DOHH2 (cell line): ENCODE results near the gene TCN2.

Source experiments
- H3F3A ChIP-seq: fragments of 200-600 bp; sonication (generic), shearing (Covaris generic); 2 replicates; pipeline ENCODE4 v1.6.0; 2016; ENCODE audit warnings: antibody characterized with exemption, mild to moderate bottlenecking; ENCODE audit not compliant: control insufficient read depth, insufficient read depth
- H3K27ac ChIP-seq: fragments of 200-600 bp; sonication (generic); 2 replicates; pipeline ENCODE4 v1.5.1; 2014; ENCODE audit warnings: low read depth, mild to moderate bottlenecking, low read length, moderate library complexity
- H3K27me3 ChIP-seq: fragments of 200-600 bp; sonication (generic); 2 replicates; pipeline ENCODE4 v1.6.1; 2014; ENCODE audit warnings: mild to moderate bottlenecking, low read length, mixed read lengths; ENCODE audit not compliant: control insufficient read depth
- H3K36me3 ChIP-seq: fragments of 200-600 bp; sonication (generic); 2 replicates; pipeline ENCODE4 v1.6.1; 2014; ENCODE audit warnings: mild to moderate bottlenecking, low read length, moderate library complexity, mixed read lengths; ENCODE audit not compliant: control insufficient read depth
- H3K4me1 ChIP-seq: fragments of 200-600 bp; sonication (generic); 2 replicates; pipeline ENCODE4 v1.6.1; 2014; ENCODE audit warnings: mild to moderate bottlenecking, low read length, mixed read lengths; ENCODE audit not compliant: control insufficient read depth
- H3K4me2 ChIP-seq: fragments of 200-600 bp; sonication (generic); 2 replicates; pipeline ENCODE4 v1.6.0; 2014; ENCODE audit warnings: mild to moderate bottlenecking, low read length, moderate library complexity
- H3K4me3 ChIP-seq: fragments of 200-600 bp; sonication (generic); 2 replicates; pipeline ENCODE4 v1.5.1; 2014; ENCODE audit warnings: mild to moderate bottlenecking, low read length, mixed read lengths
- H3K79me2 ChIP-seq: fragments of 200-600 bp; sonication (generic); 2 replicates; pipeline ENCODE4 v1.6.1; 2014; ENCODE audit warnings: mild to moderate bottlenecking, low read length, mixed read lengths; ENCODE audit not compliant: control insufficient read depth
- H3K9me2 ChIP-seq: fragments of 200-600 bp; sonication (generic); replicated peaks from 2 replicates; pipeline ENCODE4 v1.6.1; 2014; ENCODE audit warnings: mild to moderate bottlenecking, low read length, mixed read lengths; ENCODE audit not compliant: control insufficient read depth
- H3K9me3 ChIP-seq: fragments of 200-600 bp; sonication (generic); 2 replicates; pipeline ENCODE4 v1.6.1; 2014; ENCODE audit warnings: antibody characterized with exemption, low read length, mixed read lengths; ENCODE audit not compliant: control insufficient read depth, insufficient read depth
- H4K20me1 ChIP-seq: fragments of 200-600 bp; sonication (generic); 2 replicates; pipeline ENCODE4 v1.6.0; 2014; ENCODE audit warnings: low read depth, mild to moderate bottlenecking, antibody characterized with exemption, low read length, moderate library complexity; ENCODE audit not compliant: control insufficient read depth, insufficient read depth
- EZH2phosphoT487 ChIP-seq: fragments of 200-600 bp; sonication (generic); IDR thresholded peaks from 2 replicates; pipeline ENCODE4 v1.6.1; 2017; ENCODE audit warnings: borderline replicate concordance, mild to moderate bottlenecking, antibody characterized with exemption, low read length, moderate library complexity, mixed read lengths
- TF ChIP-seq, protein P1 (sequence below): fragments of 200-600 bp; sonication (generic); IDR thresholded peaks from one replicate; pipeline ENCODE4 v1.5.1; 2014; ENCODE audit warnings: antibody characterized with exemption, mild to moderate bottlenecking, low read depth, low read length; ENCODE audit not compliant: poor library complexity, severe bottlenecking

The TCN2 gene

DNA sequence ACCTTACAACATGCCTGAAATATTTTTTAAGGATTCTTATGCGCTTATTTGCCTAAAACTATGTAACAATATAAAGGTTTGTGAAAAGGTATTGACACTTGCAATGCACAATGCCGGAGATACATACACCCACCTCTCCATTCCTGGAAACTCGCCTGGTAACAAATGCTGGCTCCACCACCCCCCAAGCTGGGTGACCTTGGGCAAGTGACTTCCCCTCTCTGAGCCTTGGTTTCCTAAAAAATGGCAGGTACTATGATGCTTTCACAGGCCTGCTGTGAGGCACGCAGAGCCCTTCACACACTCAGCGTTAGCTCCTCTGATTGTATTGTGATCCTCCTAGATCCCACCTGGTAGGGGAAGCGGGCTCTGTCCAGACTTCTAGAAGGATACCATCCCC lies 34.8 kb upstream of the TCN2 start:
- peaks cover 21% of the 10 kb centered on the region for H3K36me3 ChIP-seq
- no peaks in the 10 kb centered on the region for H3K4me1 ChIP-seq
- no peaks in the 10 kb centered on the region for H3K9me2 ChIP-seq
- TF ChIP-seq, protein P1, sequence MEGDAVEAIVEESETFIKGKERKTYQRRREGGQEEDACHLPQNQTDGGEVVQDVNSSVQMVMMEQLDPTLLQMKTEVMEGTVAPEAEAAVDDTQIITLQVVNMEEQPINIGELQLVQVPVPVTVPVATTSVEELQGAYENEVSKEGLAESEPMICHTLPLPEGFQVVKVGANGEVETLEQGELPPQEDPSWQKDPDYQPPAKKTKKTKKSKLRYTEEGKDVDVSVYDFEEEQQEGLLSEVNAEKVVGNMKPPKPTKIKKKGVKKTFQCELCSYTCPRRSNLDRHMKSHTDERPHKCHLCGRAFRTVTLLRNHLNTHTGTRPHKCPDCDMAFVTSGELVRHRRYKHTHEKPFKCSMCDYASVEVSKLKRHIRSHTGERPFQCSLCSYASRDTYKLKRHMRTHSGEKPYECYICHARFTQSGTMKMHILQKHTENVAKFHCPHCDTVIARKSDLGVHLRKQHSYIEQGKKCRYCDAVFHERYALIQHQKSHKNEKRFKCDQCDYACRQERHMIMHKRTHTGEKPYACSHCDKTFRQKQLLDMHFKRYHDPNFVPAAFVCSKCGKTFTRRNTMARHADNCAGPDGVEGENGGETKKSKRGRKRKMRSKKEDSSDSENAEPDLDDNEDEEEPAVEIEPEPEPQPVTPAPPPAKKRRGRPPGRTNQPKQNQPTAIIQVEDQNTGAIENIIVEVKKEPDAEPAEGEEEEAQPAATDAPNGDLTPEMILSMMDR: no peak
- TF ChIP-seq EZH2phosphoT487: no peak
- H3K4me2 ChIP-seq: no peak overlapping the region
- H4K20me1 ChIP-seq: peaks cover 4% of the 10 kb centered on the region; the same call in 1 of the 2 replicates
- H3K27ac ChIP-seq: no peak overlapping the region
- no peaks in the 10 kb centered on the region for H3K9me3 ChIP-seq
- no peaks in the 10 kb centered on the region for H3K79me2 ChIP-seq
- 0 out of 2 replicates have a peak, but pooled peaks cover 3% of the 10 kb centered on the region for H3K27me3 ChIP-seq
- H3F3A ChIP-seq: no peaks in the 10 kb centered on the region
- H3K4me3 ChIP-seq: no peak overlapping the region

DNA sequence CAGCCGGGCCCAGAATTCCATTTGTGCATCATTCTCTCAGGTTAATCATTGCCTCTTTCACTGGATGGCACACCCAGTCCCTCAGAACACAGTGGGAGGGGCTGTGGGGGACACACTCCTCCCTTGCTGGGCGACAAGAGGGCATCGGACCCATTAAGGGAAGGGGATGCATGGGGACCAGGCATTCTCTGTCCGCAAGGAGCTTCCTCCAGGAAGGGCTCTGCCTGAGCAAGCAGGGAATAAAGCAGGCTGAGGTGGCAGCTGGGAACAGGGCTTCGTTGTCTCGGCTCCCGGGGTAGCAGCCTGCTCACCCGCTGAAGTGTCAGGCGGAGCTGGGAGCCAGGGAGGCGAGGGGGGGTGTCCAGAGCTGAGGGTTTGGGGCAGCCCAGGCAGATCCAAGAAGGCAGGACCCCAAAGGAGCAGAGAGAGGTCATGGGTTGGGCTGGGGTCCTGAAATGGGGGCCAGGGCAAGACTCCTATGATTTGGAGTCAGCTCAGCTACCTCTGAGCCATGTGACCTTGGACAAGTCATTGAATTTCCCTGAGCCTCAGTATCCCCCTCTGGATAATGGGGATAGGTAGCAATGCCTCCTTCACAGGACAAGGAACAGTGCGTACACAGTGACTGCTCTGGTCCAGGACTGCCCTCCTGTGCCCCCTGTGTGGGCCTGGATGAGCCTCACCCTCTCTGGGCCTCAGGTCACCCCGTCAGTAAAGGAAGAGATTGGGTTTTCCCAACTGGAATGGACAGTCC lies 34.0 kb upstream of the TCN2 start:
- Histone ChIP-seq H3K27me3 (0 out of 2 replicates have a peak, but pooled peaks cover 3% of the 10 kb centered on the region), H3K36me3 (peaks cover 29% of the 10 kb centered on the region), H4K20me1 (peaks cover 4% of the 10 kb centered on the region; the same call in 1 of the 2 replicates), H3K4me2 (no peak overlapping the region), H3K79me2 (no peaks in the 10 kb centered on the region), H3K4me3 (no peak overlapping the region), H3K9me3 (no peaks in the 10 kb centered on the region), H3K9me2 (no peaks in the 10 kb centered on the region), H3K4me1 (no peaks in the 10 kb centered on the region), H3K27ac (no peak overlapping the region), H3F3A (no peaks in the 10 kb centered on the region)
- TF ChIP-seq, protein P1: no peak

DNA sequence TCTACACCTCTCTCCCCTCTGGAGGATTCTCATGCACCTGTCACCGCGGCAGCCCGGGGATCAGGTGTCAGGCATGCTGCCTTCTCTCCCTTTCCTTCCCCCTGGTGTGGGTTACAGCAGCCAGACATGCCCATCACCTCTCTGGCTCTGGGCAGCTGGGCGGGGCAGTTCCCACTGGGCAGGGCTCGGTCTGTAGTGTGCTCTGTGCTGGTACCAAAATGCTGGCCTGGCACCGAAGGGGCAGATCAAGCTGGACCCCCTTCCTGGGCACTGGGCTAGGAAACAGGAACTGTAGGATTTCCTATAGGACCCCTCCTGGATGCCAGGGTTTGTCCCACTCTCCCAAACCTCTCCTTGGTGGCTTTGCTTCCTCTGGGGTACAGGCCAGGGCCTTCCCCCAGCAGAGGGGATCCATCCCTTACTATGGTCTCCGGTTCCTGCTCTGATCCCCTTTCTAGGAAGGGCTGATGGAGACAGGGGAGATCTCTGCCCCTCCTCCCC lies 33.3 kb upstream of the TCN2 start:
- Histone ChIP-seq H4K20me1 (peaks cover 4% of the 10 kb centered on the region; the same call in 1 of the 2 replicates), H3K4me1 (no peaks in the 10 kb centered on the region), H3K4me2 (no peak overlapping the region), H3K9me3 (no peaks in the 10 kb centered on the region), H3K27me3 (no peaks in the 10 kb centered on the region), H3K4me3 (no peak overlapping the region), H3K79me2 (no peaks in the 10 kb centered on the region), H3K27ac (no peak overlapping the region), H3K9me2 (no peaks in the 10 kb centered on the region), H3F3A (no peaks in the 10 kb centered on the region), H3K36me3 (peaks cover 35% of the 10 kb centered on the region)
- TF ChIP-seq, protein P1: no peak
- TF ChIP-seq EZH2phosphoT487: no peak
